Measurements from ENCODE around the gene TERB1.
"Not testable (repeated sequence)": the region's sequence is repeated elsewhere in the genome, so short reads cannot be mapped to it uniquely, and the experiment has no call there.

The TERB1 gene

DNA sequence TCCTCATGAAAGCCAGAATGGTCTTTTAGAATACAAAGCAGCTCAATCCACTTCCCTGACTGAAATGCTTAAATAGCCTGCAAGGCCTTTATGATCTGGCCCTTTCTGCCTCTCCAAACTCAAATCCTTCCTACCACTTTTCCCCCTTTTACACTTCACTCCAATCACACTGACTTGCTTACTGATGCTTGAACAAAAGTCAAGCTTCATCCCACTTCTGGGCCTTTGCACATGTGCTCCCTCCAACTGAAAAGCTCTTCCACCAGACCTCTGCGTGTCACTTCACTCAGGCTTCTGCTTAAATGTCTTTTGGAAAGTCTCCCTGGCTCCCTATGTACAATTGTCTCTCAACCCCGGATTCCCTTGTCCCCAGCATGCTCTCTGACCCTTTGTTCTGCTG lies 13.3 kb upstream of the TERB1 start:
- DNase-seq (ENCODE audit: low spot score) = no peak

DNA sequence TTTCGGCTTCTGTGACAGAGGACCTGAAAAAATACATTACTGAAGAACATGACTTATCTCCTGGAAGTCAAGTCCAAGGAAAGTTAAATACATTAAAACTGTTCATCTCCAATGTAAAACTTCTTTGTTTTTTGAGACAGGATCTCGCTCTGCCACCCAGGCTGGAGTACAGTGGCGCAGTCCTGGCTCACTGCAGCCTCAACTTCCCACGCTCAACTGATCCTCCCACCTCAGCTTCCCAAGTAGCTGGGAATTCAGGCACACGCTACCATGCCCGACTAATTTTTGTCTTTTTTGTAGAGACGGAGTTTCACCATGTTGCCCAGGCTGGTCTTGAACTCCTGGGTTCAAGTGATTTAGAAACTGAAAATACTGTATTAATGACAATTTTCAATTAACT lies 9.7 kb upstream of the TERB1 start:
- DNase-seq (ENCODE audit: low spot score) = no peak

DNA sequence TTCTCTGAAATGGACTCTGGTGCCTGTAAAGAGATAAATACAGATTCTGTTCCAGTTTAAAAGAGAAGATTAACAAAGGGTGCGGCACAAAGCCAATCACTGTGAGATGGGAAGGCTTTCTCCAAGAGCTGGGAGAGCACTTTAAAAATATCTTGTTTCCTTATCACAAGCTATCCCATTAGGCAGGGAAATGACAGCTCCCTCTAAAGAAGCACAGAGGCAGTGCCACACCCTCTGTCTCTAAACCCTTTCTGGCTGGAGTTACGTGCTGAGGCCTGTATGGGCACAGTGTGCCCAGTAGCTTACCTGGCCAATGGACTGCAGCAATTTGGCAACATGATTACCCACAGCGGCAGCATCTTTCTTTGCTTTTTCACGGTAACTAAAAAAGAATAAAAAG lies 9.0 kb upstream of the TERB1 start:
- DNase-seq (ENCODE audit: low spot score) = no peak

DNA sequence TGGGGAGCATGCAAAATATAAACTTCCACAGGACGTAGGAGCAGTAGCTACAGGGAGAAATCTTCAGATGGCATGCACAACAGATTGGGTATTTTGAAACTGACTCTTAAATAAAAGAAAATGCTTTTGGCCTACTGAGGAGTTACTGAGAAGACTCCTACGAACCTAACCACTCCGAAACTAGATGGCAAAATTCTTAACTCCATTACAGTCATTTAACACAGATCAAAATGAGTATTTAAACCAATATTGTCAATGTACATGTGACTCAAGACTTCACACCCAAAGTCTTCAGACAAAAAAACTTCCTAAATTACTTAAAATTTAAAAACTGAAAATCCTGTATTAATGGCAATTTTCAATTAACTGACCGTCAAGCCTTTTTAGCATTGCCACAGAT lies 8.4 kb upstream of the TERB1 start:
- DNase-seq (ENCODE audit: low spot score) = no peak

DNA sequence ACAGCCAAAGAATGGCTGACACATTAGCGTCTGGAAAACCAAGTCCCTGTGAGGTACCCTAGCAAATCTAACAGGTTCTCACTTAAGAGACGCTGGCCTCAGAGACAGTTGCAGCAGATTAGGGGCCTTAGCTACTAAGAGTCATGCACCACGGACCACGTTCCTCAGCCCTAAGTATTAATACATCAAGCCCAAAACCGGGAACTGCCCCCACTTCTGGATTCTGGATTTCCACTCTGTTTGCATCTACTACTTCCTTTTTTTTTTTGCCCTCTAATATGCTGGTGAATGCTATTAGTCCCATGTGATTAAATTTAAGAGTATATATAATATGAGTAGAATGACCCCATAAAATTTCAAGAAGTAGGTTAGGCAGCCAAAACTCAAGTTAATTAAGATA lies 775 bp upstream of the TERB1 start:
- no peak for DNase-seq (ENCODE audit: low spot score)

DNA sequence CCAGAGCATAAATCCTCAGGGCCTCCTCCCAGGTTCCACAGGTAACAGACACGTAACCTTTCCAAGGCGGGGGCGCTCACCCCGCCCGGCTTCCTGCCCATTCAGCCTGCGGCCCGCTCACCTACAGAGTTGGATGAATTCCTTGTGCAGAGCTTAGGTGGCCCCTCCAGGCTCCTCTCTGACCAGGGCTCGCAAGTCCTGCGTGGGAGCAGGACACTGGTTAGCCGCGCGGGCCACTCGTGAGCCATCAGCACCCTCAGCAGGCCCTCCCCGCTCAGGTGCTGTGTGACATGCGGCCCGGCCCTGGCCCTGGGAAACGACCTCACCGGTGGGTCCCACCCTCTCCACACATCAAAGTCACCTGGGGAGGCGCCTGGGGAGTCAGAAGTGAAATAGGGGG lies 528 bp downstream of the TERB1 start:
- DNase-seq (ENCODE audit: low spot score) = no peak

DNA sequence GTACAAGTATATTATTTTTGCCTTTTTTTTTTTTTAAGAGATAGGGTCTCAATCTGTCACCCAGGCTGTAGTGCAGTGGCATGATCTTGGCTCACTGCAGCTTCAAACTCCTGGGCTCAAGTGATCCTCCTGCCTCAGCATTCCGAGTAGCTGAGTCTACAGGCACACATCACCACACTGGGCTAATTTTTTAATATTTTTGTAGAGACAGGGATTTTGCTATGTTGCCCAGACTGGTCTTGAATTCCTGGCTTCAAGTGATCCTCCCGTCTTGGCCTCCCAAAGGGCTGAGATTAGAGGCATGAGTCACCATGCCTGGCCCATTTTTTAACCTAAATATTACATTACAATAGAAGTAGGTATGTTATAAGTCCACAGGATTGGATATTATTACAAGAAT lies 3.2 kb downstream of the TERB1 start:
- DNase-seq (ENCODE audit: low spot score) = no peak

DNA sequence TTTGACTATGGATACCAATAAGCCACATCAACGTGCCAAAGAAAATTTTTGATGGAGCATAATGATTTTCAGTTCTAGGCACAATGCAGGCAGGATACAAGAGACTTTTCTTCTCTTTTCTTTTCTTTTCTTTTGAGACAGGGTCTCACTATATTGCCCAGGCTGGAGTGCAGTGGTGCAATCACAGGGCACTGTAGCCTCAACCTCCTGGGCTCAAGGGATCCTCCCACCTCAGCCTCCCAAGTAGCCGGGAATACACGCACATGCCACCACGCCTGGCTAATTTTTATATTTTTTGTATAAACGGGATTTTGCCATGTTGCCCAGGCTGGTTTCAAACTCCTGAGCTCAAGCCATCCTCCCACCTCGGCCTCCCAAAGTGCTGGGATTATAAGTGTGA lies 7.4 kb downstream of the TERB1 start:
- DNase-seq (ENCODE audit: low spot score) = not testable (repeated sequence)

DNA sequence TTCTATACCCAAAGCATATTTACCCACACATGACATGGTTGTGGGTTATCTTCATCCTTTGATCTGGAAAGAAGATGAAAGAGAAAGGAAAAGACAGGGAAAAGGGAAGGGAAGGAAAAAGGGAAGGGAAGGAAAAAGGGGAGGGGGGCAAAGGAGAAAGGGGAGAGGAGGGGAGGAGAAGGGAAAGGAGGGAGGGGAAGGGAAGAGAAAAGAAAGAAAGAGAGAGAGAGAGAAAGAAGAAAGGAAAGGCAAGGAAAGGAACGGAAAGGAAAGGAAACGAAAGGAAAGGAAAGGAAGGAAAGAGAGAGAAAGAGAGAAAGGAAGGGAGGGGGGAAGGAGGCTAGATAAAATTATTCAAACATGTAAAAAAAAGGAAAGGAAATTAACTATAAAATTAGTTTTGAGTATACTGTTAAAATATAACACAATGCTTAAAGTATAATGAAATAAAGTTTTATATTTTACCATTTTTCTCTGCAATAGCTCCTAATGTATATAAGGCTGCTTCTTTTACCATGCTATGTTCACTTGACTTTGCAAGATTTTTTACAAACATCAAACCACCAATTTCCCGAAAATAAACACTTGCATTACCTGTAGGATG lies 11.2 kb downstream of the TERB1 start:
- no peak for DNase-seq (ENCODE audit: low spot score)

DNA sequence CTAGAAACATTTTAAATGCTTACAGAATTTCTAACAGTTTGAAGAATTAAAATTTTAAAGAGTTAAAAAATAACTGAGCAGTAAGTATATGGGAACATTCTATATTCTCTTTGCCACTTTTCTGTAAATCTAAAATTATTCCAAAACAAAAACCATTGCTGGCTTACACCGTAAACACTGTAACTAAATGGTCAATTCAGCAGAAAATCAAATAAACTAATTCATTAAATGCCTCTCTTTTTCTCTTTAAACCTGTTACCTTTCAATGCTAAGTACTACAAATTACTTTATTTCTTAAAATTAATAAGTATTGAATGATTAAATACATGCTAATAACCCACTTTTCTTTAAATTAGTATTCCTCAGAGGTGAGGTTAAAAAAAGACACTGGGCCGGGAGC lies 14.0 kb downstream of the TERB1 start:
- DNase-seq (ENCODE audit: low spot score) = no peak

DNA sequence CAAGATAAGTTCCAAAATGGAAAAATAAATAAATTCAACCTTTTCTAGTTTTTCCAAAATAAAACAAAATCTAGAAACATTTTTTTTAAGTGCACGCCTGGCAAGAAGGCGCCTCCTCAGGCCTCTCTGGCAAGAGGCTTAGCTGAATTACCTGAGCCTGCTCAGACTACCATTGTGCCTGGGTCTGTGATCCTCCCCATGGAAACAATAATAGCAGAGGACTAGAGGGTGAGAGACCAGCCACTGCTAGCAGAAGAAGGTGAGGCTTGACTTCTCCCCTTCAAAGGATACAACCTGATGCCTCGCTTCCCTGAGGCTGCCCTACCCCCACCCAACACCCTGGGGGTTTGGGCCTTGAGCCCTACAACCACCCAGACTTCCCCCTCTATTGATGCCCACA lies 14.8 kb downstream of the TERB1 start:
- DNase-seq (ENCODE audit: low spot score) = no peak

DNA sequence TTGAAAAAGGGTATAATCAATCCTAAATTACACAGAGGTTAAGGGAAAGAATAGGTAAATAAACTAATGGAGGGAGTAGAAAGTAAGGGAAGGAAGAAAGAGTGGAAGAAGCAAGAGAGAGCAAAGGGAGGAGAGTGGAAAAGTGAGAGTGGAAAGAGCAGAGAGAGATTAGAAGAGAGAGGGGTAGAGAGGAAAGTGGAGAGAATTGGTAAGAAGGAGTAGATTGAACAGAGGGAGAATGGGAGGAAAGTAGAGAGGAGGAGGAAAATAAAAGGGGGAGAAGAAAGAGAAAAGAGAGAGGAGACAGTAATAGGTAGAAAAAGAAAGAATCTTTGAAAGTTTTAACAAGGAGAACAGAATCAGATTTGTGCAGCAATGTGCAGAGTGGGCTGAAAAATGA lies 24.9 kb downstream of the TERB1 start:
- DNase-seq (ENCODE audit: low spot score) = no peak

DNA sequence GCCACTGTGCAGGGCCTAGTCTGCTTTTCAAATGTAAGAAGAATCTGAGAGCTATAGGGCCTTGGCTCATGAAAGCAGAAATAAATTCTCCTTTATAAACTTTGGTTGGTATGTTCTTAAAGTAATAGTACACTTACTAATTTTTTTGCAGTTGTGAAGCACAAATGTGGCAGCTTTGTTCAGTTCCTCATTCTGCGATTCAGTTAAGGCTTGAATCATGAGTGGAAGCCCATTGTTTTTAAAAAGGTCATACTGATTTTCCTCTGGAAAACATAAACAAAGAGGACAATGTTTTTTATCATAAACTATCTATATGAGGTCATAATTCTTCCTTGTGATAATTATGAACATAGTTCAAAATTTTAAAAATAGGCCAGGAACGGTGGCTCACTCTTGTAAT lies 26.4 kb downstream of the TERB1 start:
- no peak for DNase-seq (ENCODE audit: low spot score)

DNA sequence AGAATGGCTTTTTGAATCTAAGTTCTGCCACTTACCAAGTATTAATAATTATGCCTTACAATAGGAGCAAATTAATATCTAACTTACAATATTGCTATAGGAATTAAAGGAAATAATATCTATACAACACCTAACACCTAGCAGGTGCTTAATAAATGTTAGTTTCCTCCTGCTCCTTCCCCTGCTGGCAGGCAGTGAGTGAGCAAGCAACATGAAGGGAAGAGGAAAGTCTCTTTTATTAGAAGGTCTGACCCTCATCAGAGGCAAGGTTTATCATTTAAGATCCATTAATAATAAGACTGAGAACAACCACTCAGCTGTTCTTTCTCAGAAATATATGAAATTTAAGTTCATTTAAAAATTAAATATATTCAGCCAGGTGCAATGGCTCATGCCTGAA lies 43.3 kb downstream of the TERB1 start:
- DNase-seq (ENCODE audit: low spot score) = no peak

DNA sequence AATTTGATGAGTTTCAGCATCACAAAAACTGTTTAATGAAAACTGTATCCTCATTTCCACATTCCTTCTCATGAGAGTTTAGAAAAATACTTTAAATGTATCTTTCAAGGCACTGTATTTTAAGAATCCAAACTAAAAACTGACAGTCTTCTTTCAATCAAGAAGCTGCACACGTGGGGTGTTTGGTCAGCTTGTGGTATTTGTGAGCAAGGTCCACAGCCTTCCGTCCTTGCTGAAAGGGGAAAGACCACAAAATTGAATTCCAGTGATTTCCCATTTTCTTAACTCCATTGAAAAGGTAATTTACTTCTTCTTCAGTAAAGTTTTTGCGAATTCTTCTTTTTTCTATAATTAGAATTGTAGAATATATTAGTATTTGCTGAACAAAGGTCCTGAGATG lies 46.6 kb downstream of the TERB1 start:
- DNase-seq (ENCODE audit: low spot score) = no peak

DNA sequence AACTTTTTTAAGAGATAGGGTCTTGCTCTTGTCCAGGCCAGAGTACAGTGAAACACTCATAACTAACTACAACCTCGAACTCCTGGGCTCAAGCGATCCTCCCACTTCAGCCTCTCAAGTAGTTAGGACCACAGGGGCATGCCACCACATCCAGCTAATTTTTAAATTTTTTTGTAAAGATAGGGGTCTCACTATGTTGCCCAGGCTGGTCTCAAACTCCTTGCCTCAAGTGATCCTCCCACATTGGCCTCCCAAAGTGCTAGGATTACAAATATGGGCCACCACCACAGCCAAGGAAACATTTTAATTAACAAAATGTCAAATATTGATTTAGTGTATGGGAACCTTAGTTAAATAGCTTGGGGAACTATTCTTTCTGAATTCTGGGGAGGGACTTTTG lies 47.2 kb downstream of the TERB1 start:
- no peak for DNase-seq (ENCODE audit: low spot score)

DNA sequence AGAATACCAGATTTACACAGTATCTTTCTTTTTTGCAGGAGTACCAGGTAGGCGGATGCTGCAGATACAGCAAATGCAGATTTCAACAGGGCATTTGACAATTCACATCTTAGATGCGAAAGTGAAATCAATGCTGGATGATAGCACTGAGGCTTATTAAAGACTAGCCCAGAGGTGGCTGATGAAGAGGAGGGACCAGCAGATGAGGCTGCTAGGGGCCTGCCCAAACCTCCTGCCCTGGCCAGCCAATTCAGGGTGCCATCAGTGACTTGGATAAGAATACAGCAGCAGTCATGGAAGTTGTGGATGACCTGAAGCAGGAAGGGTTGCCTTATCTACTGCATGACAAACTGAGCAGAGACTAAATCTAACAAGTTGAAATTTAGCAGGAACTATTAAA lies 48.4 kb downstream of the TERB1 start:
- no peak for DNase-seq (ENCODE audit: low spot score)

DNA sequence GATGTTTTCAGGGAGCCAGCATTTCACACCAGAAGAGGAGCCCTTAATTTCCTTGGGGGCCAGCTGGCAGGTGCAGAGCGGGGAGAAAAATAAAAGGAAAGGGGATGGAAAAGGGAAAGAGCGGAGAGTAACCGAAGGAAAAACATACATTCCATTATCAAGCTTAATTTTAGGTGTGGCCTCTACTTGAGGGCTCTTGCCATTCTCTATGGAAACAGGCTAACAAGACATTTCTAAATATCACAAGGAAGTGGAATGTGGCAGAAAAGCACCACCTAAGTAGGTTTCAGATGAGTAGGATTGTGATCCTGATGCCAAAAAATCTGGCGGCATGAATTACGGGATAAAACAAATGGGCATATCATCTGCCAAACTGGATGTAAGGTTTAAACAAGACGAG lies 49.0 kb downstream of the TERB1 start:
- DNase-seq (ENCODE audit: low spot score) = no peak

DNA sequence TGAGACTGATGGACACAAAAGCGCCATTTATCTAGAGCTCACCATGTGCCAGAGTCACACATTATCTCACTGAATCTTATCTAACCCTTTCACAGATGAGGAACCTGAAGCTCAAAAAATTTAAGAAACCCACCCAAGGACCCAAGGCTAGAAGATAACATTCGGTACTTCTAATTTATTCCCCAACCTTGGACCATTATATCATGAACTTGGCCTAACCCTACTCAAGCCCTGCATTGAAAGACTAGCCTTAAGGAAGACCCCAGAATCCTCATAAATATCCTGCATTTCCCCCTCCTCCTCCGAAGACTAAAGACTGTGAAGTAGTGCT lies 49.4 kb downstream of the TERB1 start:
- no peak for DNase-seq (ENCODE audit: low spot score)

DNA sequence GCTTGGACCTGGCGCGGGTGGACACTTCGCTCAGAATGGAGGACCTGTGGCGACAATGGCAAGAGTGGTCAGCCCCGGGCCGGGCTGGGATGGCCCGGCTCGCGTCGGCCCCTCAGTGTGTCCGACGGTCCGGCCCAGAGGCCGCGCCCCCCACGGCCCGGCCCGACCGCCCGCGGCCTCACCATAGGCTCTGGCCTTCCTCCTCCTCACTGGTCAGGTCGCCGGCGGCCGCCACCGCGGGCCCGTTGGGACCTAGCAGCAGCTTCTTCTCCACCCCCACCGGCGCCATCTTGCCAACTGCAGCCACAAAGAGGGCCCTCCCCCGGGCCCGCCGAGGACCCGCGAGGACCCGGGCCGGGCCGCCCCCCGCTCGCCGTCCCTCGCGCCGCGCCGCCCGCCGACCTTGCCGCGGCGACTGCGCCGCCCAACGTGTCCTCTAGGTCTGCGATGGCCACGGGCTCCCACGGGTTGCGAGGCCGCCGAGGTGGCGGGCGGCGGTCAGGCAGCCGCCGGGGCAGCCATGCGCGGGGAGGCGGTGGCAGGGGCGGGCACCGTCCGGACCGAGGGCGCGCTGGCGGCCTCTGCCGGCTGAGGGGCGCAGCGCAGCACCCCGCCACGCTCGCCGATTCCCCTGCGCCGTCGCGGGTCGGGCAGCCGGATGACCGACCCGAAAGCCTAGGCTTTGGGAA lies 49.9 kb downstream of the TERB1 start, which contains the start of gene DYNC1LI2:
Gene DYNC1LI2 (minus strand): TSS at position 307 of the 689 bp plus-strand sequence. CDS start 18 bp downstream, at position 289.
- peak; percentile 77 for DNase-seq (ENCODE audit: low spot score)

DNA sequence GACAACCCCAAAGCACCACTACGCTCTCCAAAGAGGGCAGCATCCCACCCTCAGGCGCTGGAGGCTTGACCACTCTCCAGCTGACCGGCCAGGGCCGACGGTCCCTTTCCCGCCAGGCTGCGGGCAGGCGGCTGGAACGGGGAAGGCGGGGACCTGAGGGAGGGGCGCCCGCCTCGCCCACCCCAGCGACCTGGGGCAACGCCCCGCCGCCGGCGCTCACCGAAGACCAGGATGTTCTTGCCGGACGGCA lies 50.4 kb downstream of the TERB1 start:
- DNase-seq (ENCODE audit: low spot score) = no peak

DNA sequence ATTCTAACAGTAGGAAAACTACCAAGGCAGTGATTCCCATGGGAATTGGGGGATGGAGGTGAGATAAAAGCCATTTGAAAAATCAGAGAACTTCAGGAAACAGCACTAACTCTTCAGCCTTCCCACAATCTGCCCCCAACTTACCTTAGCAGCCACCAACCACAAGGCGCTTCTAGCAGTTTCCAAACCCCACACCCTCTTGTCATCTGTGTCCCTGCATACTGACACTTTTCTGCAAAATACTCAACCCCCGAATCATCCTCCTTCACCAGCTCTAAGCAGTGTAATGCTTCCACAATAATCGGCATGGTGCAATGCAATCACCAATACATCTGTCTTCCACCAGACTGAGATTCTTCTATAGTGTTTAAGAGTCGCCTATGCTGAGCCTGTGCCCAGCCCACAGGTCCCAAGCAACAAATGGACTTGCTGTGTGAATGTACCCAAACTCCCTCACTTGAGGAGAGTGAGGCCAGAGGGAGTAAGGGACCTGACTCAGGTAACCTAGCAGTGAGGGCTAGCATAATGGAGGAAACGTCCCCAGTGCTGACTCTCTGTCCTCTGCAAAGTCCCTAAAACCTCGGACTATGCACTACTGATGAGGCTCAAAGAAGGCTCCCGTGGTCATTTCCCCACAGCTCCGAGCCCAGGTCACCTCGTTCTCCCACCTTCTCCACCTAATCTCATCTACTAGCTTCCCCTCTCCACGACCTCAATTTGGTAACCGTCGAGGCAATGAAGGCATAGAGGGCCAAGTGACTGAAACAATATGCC lies 50.9 kb downstream of the TERB1 start:
- no peak for DNase-seq (ENCODE audit: low spot score)

DNA sequence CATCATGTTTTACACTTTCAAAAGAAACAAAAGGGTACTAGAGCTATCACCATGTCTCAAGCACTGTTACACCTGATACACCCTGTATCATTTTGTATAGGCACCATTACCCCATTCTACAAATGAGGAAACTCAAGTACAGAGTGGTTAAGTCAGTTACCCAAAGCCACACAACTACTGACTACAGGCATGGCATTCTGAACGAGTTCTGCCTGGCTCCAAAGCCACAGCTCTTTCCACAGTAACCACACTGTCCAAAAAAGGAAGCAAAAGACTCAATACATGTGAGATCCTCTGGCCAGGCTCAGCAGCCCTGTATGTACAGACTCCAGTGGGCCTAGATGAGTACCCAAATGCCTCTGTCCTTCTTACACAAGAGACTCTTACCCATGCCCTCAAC lies 54.7 kb downstream of the TERB1 start:
- peak; percentile 9 for DNase-seq (ENCODE audit: low spot score)

DNA sequence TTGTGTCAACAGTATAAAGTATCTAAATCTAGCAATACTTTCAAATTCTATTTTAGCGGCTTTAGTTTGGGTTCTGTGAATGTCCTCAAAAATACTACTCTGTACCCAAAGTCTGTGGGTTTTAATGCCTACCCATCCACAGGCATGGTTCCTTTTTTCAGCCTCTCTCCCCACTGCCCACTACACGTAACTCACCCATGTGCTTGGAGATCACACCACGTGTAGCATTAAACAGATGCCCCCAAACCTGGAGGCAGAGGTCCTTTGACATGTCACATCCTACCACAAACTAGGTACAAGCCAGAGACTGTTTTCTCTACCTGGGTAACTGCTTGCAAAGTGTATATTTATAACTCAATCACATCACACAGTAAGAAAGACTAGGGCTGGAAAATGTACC lies 55.3 kb downstream of the TERB1 start:
- no peak for DNase-seq (ENCODE audit: low spot score)

Measured in CD4-positive, alpha-beta T cell treated with Interleukin-15 for 4 hours (primary cell).